HG02970 (cell line): ENCODE measurements around the gene SLC46A2.

Experiments used
- ATAC-seq: cut with Tn5 transposase; IDR thresholded peaks from one replicate; pipeline ENCODE4 v1.9.1; 2021; ENCODE audit warnings: mild to moderate bottlenecking, moderate library complexity, moderate number of reproducible peaks; ENCODE audit not compliant: unreplicated experiment, low FRiP score

The SLC46A2 gene

DNA sequence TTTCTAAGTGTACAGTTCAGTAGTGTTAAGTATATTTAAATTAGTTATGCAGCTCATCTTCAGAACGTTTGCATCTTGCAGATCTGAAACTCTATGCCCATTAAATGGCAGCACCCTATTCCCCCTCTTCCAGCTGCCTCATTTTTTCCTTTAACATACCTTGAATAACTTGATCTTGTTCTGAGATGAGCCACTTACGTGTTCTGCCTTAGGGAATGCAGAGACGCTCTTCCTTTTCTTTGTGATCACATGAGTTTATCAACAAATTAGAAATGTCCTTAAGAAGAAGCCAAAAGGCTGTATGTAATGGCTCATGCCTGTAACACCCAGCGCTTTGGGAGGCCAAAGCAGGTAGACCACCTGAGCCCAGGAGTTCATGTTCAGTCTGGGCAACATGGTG, 57.6 kb downstream of the SLC46A2 start:
- ATAC-seq = no peak

DNA sequence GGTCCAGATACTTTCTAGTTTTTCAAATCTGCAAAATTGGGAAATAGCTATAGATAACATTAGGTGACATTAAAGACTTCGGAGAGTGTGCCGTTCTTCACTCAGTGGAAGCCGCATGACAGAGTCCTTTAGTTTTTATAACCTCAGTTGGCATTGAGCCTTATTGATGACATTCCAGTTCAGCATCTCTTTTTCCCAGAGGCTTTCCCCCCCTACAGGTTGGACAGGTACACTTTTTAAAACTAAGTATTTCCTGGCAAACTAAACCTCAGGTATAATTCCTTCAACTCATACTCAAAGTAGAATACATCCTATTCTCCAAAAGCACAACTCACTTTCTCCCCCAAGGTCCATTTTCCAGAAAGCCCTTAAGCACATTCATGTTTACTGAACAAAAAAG, 58.7 kb downstream of the SLC46A2 start:
- no peak for ATAC-seq

DNA sequence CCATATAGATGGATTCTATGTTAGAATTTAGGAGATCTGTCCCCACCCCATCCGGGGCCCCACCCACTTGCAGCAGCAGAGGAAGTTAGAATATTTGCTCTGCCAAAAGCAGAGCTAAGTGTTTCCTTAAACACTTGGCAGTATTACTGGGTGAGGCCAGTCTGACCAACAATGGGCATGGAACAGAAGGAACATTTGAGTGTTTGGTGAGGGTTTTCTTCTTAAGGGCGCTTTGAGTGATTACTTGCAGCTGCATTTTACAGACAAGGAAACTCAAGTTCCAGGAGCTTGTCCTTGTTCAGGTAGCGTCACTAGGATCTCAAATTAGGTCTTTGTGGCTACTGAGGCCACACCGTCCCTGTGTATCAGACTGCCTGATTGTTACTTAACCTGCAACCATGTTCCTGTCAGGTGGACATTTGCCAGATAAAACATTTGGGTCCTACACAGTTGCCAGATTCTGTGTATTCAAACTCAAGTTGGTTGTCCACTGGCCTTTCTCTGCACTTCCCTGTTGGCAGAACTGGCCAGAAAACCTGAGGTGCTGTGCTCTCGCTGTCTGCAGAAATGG, 59.3 kb downstream of the SLC46A2 start:
- no peak for ATAC-seq
